Stimulated activated CD4-positive, alpha-beta T cell treated with anti-CD3 and anti-CD28 coated beads, Interleukin-15, amount 100 ng/mL, for 48 hours (primary cell): ENCODE data around the gene WFIKKN2.

ENCODE experiments used
- DNase-seq, 2 donors: peaks; one replicate each; pipeline ENCODE4 v3.0.0-alpha.2; 2020; ENCODE audit warnings: low read depth in 2 of 2

WFIKKN2 gene

GRCh38 chr17:50808413-50808812 lies 27.0 kb upstream of the WFIKKN2 start:
- DNase-seq = no peak

- DNase-seq = no peak
These were observed 26.5 kb upstream of the WFIKKN2 start for GRCh38 chr17:50808888-50809287.

- no peak for DNase-seq
These were observed 21.8 kb upstream of the WFIKKN2 start for GRCh38 chr17:50813583-50813982.

DNA sequence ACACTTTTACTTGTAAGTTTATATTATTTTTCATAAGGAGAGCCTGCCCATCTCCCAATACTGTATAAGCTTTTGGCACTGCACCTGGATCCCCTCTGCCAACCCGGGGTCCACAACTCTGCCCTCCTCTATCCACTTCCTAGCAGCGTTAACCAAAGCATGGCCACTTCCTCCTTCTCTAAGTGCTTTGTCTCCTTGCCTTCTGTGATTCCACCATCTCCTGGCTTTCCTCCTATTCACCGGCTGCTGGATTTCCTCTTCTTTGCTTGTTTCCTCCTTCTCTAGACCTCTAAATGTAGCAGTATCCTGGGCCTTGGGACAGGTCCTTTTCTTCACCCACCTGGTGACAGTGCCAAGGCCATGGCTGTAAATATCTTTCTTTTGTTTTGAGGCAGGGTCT lies 20.0 kb upstream of the WFIKKN2 start:
- DNase-seq = no peak

GRCh38 chr17:50816271-50816670 lies 19.1 kb upstream of the WFIKKN2 start:
- no peak for DNase-seq

DNA sequence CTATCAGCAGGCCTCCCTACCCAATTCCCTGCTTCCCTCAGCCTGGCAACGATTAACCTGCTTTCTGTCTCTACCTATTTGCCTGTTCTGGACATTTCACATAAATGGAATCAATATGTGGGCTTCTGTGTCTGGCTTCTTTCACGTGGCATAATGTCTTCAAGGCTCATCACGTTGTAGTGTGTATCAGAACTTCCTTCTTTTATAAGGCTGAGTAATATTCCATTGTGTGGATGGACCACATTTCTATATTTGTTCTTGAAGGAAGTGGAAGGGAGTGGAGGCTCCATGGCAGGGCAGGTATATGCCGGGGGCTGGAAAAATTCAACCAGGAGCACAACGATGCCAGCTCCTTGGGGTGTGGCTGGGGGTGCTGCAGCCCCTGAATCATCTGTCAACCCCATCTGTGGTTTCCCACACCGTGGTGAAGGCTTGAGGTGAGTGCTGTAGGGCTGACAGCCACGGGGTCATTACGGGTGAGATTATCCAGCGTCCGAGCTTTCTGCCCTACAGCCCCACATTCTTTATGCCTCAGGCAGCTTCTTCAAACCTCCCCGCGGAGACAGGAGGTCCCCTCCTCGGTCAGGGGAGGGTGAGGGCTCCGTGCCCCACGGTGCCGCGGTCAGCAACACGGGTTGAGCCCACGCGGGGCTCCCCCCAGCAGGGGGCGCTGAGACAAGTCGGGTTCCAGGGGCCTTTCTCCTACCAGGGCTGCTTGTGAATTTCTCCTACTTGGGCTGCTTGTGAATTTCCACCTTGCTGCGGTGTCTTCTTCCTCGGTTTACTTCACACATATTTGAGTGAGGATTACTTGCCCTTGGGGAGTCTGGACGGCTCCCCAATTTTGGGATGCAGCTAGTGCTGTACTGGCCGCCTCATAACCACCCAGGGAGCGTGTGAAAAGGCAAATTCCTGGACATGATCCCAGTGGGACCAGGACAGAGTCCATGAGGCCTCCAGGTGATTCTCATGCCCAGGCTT lies 18.3 kb upstream of the WFIKKN2 start:
- DNase-seq = peak in 1 of 2 donors; percentile 41

DNA sequence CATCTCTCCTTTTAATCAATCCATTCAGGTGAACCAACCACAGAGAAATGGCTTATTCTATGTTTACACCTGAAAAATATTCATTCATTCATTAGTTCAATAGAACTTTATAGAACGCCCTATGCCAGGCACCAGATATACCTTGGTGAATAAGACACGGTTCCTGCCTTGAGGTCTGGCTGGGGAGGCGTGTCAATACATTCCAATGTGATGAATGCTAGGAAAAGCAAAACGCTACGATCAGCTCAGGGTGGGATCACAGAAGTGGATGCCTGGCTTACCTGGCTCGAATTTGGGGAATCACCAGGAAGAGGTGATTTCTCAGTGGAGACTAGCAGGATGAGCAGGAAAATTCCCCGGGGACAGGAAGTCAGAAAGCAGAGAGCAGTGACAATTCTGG lies 17.5 kb upstream of the WFIKKN2 start:
- DNase-seq = no peak

GRCh38 chr17:50818261-50818660 lies 17.1 kb upstream of the WFIKKN2 start:
- no peak for DNase-seq

- no peak for DNase-seq
These were observed 16.3 kb upstream of the WFIKKN2 start for GRCh38 chr17:50818921-50819657.

- DNase-seq = no peak
These were observed 14.7 kb upstream of the WFIKKN2 start for GRCh38 chr17:50820651-50821050.

DNA sequence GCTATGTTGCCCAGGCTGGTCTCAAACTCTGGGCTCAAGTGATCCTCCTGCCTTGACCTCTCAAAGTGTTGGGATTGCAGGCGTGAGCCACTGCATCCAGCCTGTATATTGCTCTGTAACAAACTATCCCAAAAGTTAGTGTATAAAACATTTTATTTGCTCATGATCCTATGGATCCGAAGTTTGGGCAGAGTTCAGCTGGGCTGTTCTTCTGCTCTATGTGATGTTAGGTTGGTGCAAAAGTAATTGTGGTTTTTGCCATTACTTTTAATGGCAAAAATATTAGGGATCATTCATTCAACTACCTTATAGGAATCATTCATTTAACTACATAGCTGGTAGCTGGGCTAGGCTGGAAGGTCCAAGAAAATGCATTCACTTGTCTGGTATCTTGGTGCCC lies 12.8 kb upstream of the WFIKKN2 start:
- no peak for DNase-seq

- no peak for DNase-seq
These were observed 11.0 kb upstream of the WFIKKN2 start for GRCh38 chr17:50824429-50824828.

DNA sequence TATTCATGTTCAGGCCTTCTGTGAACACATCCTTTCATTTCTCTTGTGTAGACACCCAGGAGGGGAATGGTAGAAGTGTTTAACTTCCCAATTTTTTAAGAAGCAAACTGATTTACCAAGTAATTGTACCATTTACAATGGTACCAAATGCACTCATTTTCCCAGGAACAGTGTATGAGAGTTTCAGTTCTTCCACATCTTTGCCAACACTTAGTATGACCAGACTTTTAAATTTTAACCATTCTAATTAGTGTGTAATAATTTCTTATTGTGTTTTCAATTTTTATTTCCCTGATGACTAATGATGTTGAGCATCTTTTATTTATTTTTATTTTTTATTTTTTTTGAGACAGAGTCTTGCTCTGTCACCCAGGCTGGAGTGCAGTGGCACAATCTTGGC lies 10.2 kb upstream of the WFIKKN2 start:
- no peak for DNase-seq

- no peak for DNase-seq
These were observed 6.7 kb upstream of the WFIKKN2 start for GRCh38 chr17:50828508-50829170.

- DNase-seq = no peak
These were observed 6.1 kb upstream of the WFIKKN2 start for GRCh38 chr17:50829332-50829731.

DNA sequence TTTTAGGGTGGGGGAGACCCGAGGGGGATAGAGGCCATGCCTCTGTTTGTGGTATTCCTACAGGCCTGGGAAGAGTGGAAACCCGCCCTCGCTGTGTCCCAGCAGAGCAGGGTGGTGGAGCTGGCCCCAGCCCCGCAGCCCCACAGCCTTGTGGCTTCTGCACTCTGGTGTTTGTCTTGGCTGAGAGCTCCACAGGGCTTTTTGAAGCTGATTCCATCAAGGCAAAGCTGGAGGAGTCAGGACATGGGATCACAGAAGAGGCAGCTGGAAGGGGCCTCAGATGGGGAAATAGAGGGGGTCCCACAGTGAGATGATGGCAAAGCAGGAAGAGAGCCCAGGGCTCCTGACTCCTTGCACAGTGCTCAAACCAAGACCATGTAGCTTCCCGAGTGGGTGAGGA lies 5.0 kb upstream of the WFIKKN2 start:
- DNase-seq = no peak

DNA sequence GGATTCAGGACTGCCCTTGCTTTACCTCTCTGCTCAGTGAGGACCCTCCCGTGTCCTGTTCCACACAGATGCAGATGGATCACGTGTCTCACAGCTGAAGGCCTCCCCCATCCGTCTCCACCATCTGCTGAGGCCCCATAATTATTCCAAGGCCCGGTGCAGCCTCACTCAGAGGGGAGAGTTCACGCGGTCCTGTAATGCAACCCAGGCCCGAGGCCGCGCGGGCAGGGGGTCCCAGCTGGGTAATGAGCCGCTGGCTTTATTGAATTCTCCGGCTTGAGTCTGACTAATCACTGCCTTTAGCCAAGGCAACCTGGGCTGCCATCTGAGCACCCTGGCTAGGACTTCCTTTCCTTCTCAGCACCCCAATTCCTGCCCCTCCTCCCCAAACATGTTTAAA lies 4.4 kb upstream of the WFIKKN2 start:
- DNase-seq = no peak

DNA sequence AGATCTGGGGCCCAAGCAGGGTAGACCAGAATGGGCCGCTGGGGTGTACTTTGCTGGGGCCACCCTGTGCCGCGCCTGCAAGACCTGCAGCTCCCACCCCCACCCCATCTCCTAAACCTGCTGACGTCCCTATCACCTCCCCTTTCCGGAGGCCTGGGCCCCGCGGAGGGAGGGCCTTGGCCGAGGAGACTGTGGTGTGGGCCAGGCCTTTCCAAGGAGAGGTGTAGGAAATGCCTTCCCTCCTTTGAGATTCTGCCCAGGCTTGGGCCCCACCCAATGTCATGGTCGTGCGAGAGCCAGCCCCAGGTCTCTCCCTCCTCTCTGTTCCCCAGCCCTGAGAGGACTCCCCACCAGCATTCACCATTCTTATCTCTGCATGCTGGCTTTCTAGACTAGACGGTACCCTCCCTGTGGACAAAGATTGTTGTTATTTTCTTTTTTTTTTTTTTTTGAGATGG lies 3.9 kb upstream of the WFIKKN2 start:
- DNase-seq = no peak

GRCh38 chr17:50832267-50832863 lies 3.0 kb upstream of the WFIKKN2 start:
- no peak for DNase-seq

DNA sequence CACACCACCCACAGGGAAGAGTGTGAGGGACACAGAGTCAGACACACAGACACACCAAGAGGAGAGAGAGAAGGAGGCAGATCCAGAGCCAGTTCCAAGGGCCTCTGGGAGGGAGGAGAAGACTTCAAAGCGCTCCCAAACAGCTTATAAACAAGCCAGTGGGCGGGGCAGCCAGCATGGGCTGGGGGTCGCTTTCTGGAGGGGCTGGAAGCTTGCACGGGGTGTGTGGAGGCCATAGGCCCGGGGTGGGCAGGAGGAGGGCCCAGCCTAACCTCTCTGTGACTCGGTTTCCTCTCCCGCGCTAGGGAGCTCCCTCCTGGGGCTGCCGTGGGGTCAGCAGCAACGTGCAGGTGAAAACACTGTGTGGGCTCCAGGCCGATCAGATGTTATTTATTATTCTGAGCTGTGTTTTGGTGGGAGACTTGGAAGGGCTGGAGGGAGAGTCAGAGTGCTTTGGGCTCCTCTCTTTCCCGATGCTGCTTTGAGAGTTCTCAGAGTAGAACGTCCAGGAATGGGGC lies 2.5 kb upstream of the WFIKKN2 start:
- no peak for DNase-seq
